HepG2 (cell line): ENCODE data around the gene NPC1. TPM values are rescaled to one million over a fixed set of nuclear protein-coding genes. Genes with fewer than 3 reads are reported as not detected.

Experiments used
- CREM ChIP-seq, 2 experiments: sonication (generic) in 1 of 2; formaldehyde crosslinking in 1 of 2; IDR thresholded peaks; 2 replicates each; pipeline versions ENCODE4 v1.4.0 to v1.6.1; 2016 to 2020; ENCODE audit warnings: antibody characterized with exemption in 1 of 2, mild to moderate bottlenecking in 1 of 2, missing genetic modification reagents in 1 of 2
- GATAD2A ChIP-seq: IDR thresholded peaks from 2 replicates; pipeline ENCODE4 v1.6.1; 2016
- GFI1 ChIP-seq: sonication (generic); formaldehyde crosslinking; IDR thresholded peaks from 2 replicates; pipeline ENCODE4 v1.5.0; 2020; ENCODE audit warnings: missing genetic modification reagents, mild to moderate bottlenecking, borderline replicate concordance
- MED1 ChIP-seq: sonication (generic); formaldehyde crosslinking; IDR thresholded peaks from 2 replicates; pipeline ENCODE4 v1.4.0; 2020; ENCODE audit warnings: missing genetic modification reagents
- NCOR1 ChIP-seq: fragments of 200-600 bp; sonication (generic); IDR thresholded peaks from 2 replicates; pipeline ENCODE4 v1.7.0; 2017; ENCODE audit warnings: antibody characterized with exemption, low read length, borderline replicate concordance
- NR2F2 ChIP-seq: IDR thresholded peaks from 2 replicates; pipeline ENCODE4 v1.6.1; 2012; ENCODE audit warnings: low read depth, inconsistent platforms, borderline replicate concordance
- RXRB ChIP-seq: IDR thresholded peaks from 2 replicates; pipeline ENCODE4 v1.6.1; 2016; ENCODE audit warnings: borderline replicate concordance, missing genetic modification reagents, missing compliant biosample characterization
- SOX6 ChIP-seq, 2 experiments: fragments of 450-650 bp in 1 of 2; sonication (generic) in 1 of 2; formaldehyde crosslinking in 1 of 2; IDR thresholded peaks; 2 replicates each; pipeline versions ENCODE4 v1.4.0 to v1.6.1; 2017 to 2020; ENCODE audit warnings: antibody characterized with exemption in 1 of 2, mild to moderate bottlenecking in 1 of 2, missing genetic modification reagents in 1 of 2
- XRCC5 ChIP-seq: fragments of 200-400 bp; formaldehyde crosslinking; optimal IDR thresholded peaks from 2 replicates; pipeline ENCODE3; 2017; ENCODE audit warnings: mild to moderate bottlenecking, low read length
- ZBTB7B ChIP-seq: sonication (generic); formaldehyde crosslinking; IDR thresholded peaks from 2 replicates; pipeline ENCODE4 v1.4.0; 2020; ENCODE audit warnings: missing genetic modification reagents
- ZFP90 ChIP-seq: sonication (generic); formaldehyde crosslinking; IDR thresholded peaks from 2 replicates; pipeline ENCODE4 v1.8.0; 2022; ENCODE audit warnings: missing genetic modification reagents, mild to moderate bottlenecking, inconsistent platforms, borderline replicate concordance
- ZNF3 ChIP-seq: IDR thresholded peaks from 2 replicates; pipeline ENCODE4 v1.7.0; 2017; ENCODE audit warnings: inconsistent platforms
- ZNF451 ChIP-seq: sonication (generic); formaldehyde crosslinking; IDR thresholded peaks from 2 replicates; pipeline ENCODE4 v1.5.0; 2020; ENCODE audit warnings: mild to moderate bottlenecking, missing genetic modification reagents
- ZNF501 ChIP-seq: sonication (generic); formaldehyde crosslinking; IDR thresholded peaks from 2 replicates; pipeline ENCODE4 v1.5.1; 2020; ENCODE audit warnings: mild to moderate bottlenecking, moderate library complexity, missing genetic modification reagents
- ZNF614 ChIP-seq: IDR thresholded peaks from 2 replicates; pipeline ENCODE4 v1.6.1; 2018; ENCODE audit warnings: missing biosample characterization, missing genetic modification reagents, inconsistent platforms, borderline replicate concordance
- ZNF720 ChIP-seq: sonication (generic); formaldehyde crosslinking; IDR thresholded peaks from 2 replicates; pipeline ENCODE4 v1.4.0; 2020; ENCODE audit warnings: missing genetic modification reagents
- polyA plus RNA-seq, 8 experiments: library from polyadenylated mRNA; depleted of rRNA in 3 of 8; stranded (reverse) in 7 of 8; unstranded in 1 of 8; fragments of >200 nt; fragmentation: Illumina TruSeq in 4 of 8; extraction: Trizol in 4 of 8; gene quantifications; 2 replicates each; pipeline versions ENCODE4 v1.2.1 to v1.2.3, GENCODE V29; 2011 to 2016; ENCODE audit warnings: low read depth in 4 of 8, missing spikeins in 1 of 8, mixed read lengths in 1 of 8; ENCODE audit not compliant: insufficient read depth in 1 of 8
- total RNA-seq, 5 experiments: library from RNA; depleted of rRNA; stranded (reverse); fragments of >200 nt; fragmentation: Illumina TruSeq; extraction: Trizol; gene quantifications; 2 replicates each; pipeline ENCODE4 v1.2.3, GENCODE V29; 2016; ENCODE audit warnings: low read depth in 1 of 5
- TF ChIP-seq, protein P1 (sequence below): sonication (generic); formaldehyde crosslinking; conservative IDR thresholded peaks from 2 replicates; pipeline ENCODE4 v1.4.0; 2020; ENCODE audit warnings: mild to moderate bottlenecking, missing genetic modification reagents, moderate library complexity
- TF ChIP-seq, protein P2 (sequence below): sonication (generic); formaldehyde crosslinking; IDR thresholded peaks from 2 replicates; pipeline ENCODE4 v1.5.1; 2020; ENCODE audit warnings: mild to moderate bottlenecking, missing genetic modification reagents
- TF ChIP-seq, protein P3 (sequence below): sonication (generic); formaldehyde crosslinking; IDR thresholded peaks from 2 replicates; pipeline ENCODE4 v1.8.0; 2022; ENCODE audit warnings: missing genetic modification reagents, mild to moderate bottlenecking, borderline replicate concordance
- TF ChIP-seq, protein P4 (sequence below): sonication (generic); formaldehyde crosslinking; IDR thresholded peaks from 2 replicates; pipeline ENCODE4 v1.4.0; 2020; ENCODE audit warnings: missing genetic modification reagents

Gene NPC1
- total and polyA plus RNA-seq, 2 of the 13 experiments (the other 11 are each of a cell fraction or from before 2014, with no cell fraction given): 46.5 to 114 TPM

- TF ChIP-seq MED1: 0 out of 2 replicates have a peak, but pooled peaks have one; percentile 22
- peak; percentile 65 for TF ChIP-seq GATAD2A (CRISPR knock-in tag)
- peak; percentile 69; the same call in 1 of the 2 replicates for TF ChIP-seq NCOR1
- peak; percentile 81 for TF ChIP-seq NR2F2
- TF ChIP-seq, protein P1, sequence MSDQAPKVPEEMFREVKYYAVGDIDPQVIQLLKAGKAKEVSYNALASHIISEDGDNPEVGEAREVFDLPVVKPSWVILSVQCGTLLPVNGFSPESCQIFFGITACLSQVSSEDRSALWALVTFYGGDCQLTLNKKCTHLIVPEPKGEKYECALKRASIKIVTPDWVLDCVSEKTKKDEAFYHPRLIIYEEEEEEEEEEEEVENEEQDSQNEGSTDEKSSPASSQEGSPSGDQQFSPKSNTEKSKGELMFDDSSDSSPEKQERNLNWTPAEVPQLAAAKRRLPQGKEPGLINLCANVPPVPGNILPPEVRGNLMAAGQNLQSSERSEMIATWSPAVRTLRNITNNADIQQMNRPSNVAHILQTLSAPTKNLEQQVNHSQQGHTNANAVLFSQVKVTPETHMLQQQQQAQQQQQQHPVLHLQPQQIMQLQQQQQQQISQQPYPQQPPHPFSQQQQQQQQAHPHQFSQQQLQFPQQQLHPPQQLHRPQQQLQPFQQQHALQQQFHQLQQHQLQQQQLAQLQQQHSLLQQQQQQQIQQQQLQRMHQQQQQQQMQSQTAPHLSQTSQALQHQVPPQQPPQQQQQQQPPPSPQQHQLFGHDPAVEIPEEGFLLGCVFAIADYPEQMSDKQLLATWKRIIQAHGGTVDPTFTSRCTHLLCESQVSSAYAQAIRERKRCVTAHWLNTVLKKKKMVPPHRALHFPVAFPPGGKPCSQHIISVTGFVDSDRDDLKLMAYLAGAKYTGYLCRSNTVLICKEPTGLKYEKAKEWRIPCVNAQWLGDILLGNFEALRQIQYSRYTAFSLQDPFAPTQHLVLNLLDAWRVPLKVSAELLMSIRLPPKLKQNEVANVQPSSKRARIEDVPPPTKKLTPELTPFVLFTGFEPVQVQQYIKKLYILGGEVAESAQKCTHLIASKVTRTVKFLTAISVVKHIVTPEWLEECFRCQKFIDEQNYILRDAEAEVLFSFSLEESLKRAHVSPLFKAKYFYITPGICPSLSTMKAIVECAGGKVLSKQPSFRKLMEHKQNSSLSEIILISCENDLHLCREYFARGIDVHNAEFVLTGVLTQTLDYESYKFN (CRISPR knock-in tag): peak; percentile 58
- TF ChIP-seq ZNF501: peak; percentile 30; the same call in 1 of the 2 replicates
- TF ChIP-seq, protein P2, sequence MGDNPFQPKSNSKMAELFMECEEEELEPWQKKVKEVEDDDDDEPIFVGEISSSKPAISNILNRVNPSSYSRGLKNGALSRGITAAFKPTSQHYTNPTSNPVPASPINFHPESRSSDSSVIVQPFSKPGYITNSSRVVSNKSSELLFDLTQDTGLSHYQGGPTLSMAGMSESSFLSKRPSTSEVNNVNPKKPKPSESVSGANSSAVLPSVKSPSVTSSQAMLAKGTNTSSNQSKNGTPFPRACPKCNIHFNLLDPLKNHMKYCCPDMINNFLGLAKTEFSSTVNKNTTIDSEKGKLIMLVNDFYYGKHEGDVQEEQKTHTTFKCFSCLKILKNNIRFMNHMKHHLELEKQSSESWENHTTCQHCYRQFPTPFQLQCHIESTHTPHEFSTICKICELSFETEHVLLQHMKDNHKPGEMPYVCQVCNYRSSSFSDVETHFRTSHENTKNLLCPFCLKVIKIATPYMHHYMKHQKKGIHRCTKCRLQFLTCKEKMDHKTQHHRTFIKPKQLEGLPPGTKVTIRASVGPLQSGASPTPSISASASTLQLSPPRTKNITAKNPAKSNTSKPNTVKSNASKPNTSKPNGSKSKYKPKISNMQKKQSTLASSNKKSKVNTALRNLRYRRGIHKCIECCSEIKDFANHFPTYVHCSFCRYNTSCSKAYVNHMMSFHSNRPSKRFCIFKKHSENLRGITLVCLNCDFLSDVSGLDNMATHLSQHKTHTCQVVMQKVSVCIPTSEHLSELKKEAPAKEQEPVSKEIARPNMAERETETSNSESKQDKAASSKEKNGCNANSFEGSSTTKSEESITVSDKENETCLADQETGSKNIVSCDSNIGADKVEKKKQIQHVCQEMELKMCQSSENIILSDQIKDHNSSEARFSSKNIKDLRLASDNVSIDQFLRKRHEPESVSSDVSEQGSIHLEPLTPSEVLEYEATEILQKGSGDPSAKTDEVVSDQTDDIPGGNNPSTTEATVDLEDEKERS (CRISPR knock-in tag): 0 out of 2 replicates have a peak, but pooled peaks have one; percentile 61
- peak; percentile 68; the same call in 1 of the 2 replicates for TF ChIP-seq RXRB
- TF ChIP-seq ZNF614: peak; percentile 29; the same call in 1 of the 2 replicates
- no peak for TF ChIP-seq ZNF451 (CRISPR knock-in tag)
- TF ChIP-seq, protein P3, sequence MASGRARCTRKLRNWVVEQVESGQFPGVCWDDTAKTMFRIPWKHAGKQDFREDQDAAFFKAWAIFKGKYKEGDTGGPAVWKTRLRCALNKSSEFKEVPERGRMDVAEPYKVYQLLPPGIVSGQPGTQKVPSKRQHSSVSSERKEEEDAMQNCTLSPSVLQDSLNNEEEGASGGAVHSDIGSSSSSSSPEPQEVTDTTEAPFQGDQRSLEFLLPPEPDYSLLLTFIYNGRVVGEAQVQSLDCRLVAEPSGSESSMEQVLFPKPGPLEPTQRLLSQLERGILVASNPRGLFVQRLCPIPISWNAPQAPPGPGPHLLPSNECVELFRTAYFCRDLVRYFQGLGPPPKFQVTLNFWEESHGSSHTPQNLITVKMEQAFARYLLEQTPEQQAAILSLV (CRISPR knock-in tag): no peak
- TF ChIP-seq, protein P4, sequence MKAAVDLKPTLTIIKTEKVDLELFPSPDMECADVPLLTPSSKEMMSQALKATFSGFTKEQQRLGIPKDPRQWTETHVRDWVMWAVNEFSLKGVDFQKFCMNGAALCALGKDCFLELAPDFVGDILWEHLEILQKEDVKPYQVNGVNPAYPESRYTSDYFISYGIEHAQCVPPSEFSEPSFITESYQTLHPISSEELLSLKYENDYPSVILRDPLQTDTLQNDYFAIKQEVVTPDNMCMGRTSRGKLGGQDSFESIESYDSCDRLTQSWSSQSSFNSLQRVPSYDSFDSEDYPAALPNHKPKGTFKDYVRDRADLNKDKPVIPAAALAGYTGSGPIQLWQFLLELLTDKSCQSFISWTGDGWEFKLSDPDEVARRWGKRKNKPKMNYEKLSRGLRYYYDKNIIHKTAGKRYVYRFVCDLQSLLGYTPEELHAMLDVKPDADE: no peak
- TF ChIP-seq CREM (IDR thresholded peaks at IDR 0.05): 0 out of 2 replicates have a peak, but pooled peaks have one; percentile 23
- no peak for TF ChIP-seq CREM (CRISPR knock-in tag; IDR thresholded peaks at IDR 0.05)
- no peak for TF ChIP-seq SOX6 (IDR thresholded peaks at IDR 0.05)
- peak; percentile 74 for TF ChIP-seq SOX6 (CRISPR knock-in tag; IDR thresholded peaks at IDR 0.05)
- peak; percentile 73; the same call in 1 of the 2 replicates for TF ChIP-seq GFI1 (CRISPR knock-in tag)
- TF ChIP-seq XRCC5: peak; percentile 34
- peak; percentile 63; the same call in 1 of the 2 replicates for TF ChIP-seq ZBTB7B (CRISPR knock-in tag)
- TF ChIP-seq ZNF3: no peak
- TF ChIP-seq ZFP90: no peak
- TF ChIP-seq ZNF720 (CRISPR knock-in tag): no peak
These were observed 3.0 kb downstream of the NPC1 start (continued) for GRCh38 chr18:23583071-23583865.
